Measurements from ENCODE around the gene SATB2. TPM values are rescaled to one million over a fixed set of nuclear protein-coding genes. Genes with fewer than 3 reads are reported as not detected.

SATB2 gene
- total RNA-seq, 4 donors from 2014 or later: 2.6 to 3.7 (median 3.3) TPM

DNA sequence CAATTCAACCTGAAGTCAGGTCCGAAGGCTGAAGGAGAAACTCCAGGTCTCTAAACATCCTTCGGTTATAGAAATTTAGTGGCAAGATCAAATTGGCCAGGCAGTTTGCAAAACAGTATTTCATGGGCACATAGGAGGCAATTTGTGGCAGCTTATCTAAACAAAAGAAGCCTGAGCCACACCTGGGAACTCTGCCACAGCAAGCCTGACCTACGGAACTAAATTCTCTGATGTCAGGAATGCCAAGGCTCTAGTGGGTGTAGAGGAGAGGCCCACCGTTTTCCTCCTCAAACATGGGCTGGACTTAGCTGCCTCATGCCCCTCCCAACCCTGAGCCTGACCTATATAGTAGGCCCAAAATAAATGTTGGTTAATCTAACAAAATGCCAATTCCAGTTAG is 16.0 kb downstream of the SATB2 start:
- TF ChIP-seq, protein P1, sequence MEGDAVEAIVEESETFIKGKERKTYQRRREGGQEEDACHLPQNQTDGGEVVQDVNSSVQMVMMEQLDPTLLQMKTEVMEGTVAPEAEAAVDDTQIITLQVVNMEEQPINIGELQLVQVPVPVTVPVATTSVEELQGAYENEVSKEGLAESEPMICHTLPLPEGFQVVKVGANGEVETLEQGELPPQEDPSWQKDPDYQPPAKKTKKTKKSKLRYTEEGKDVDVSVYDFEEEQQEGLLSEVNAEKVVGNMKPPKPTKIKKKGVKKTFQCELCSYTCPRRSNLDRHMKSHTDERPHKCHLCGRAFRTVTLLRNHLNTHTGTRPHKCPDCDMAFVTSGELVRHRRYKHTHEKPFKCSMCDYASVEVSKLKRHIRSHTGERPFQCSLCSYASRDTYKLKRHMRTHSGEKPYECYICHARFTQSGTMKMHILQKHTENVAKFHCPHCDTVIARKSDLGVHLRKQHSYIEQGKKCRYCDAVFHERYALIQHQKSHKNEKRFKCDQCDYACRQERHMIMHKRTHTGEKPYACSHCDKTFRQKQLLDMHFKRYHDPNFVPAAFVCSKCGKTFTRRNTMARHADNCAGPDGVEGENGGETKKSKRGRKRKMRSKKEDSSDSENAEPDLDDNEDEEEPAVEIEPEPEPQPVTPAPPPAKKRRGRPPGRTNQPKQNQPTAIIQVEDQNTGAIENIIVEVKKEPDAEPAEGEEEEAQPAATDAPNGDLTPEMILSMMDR (IDR thresholded peaks at IDR 0.05): no peak
- no peak for TF ChIP-seq POLR2A (IDR thresholded peaks at IDR 0.05)
- DNase-seq (ENCODE audit: low spot score in 2 of 2): no peak
- 82 to 84% methylated on average over 4 of the region's 4 CpGs for WGBS, 2 donors
- no peak overlapping the region for H3K4me3 ChIP-seq (ENCODE audit: low read depth, poor library complexity, severe bottlenecking)
- intact Hi-C loops (cut with DNase I; ENCODE audit: low total_unique reads): no loop called here

DNA sequence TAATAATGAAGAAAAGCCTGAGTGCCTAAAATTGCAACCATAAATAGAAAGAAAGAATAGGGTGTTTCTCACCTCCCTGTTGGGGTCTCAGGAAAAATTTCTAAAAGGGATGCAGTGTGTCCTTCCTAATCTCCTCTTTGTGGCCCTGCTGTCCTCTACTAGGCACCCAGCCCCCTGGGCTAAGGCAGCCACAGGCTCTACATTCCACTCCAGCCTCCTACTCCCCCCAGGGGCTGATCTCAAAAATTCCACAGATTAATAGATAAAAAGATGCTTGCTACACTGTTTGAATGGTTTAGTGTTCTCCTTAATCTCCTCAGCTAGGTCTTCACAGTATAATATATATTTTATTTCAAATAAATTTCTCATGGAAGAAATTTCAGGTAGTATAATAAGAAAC is 17.6 kb downstream of the SATB2 start:
- no peak overlapping the region for H3K4me3 ChIP-seq (ENCODE audit: low read depth, poor library complexity, severe bottlenecking)
- TF ChIP-seq, protein P1 (IDR thresholded peaks at IDR 0.05): no peak
- no peak for TF ChIP-seq POLR2A (IDR thresholded peaks at IDR 0.05)
- DNase-seq (ENCODE audit: low spot score in 2 of 2): no peak
- intact Hi-C loops (cut with DNase I; ENCODE audit: low total_unique reads): no loop called here

DNA sequence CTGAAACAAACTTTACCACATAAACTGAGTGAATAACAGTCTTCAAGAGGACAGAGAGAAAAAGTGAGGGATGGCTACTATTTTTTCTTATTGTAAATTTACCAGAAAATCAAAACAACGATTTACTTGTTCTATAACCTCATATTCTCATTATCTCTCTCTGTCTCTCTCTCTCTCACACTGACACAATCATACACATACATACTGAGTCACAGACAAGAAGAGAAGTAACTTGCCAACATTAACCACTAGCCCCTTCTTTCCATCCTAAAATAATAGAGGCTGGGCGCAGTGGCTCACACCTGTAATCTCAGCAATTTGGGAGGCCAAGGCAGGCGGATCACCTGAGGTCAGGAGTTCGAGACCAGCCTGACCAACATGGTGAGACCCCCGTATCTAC is 18.2 kb downstream of the SATB2 start:
- WGBS, 2 donors: 94 to 96% methylated on average over 5 of the region's 5 CpGs
- no peak for DNase-seq (ENCODE audit: low spot score in 2 of 2)
- no peak overlapping the region for H3K4me3 ChIP-seq (ENCODE audit: low read depth, poor library complexity, severe bottlenecking)
- intact Hi-C loops (cut with DNase I; ENCODE audit: low total_unique reads): no loop called here
- no peak for TF ChIP-seq POLR2A (IDR thresholded peaks at IDR 0.05)
- TF ChIP-seq, protein P1 (IDR thresholded peaks at IDR 0.05): no peak

DNA sequence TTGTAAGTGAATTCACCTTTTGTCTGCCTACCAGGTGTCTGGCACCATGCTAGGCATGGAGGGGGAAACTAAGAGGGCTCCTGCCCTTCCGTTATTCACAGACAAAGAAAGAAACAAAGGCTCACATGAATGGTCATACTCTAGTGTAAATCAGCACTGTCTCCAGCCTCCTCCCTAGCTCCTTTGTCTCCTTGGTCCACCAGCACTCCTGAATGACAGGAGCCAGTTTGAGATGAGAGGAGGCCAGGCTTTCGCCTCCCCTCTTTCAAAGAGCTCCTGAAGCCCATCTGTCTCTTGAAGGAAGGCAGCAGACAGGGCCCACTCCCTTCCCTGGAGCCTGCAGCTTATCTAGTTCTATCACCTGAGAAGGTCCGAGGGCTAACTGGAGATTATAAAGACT is 18.7 kb downstream of the SATB2 start:
- TF ChIP-seq, protein P1 (IDR thresholded peaks at IDR 0.05): no peak
- TF ChIP-seq POLR2A (IDR thresholded peaks at IDR 0.05): no peak
- 89 to 91% methylated on average over 3 of the region's 3 CpGs for WGBS, 2 donors
- intact Hi-C loops (cut with DNase I; ENCODE audit: low total_unique reads): no loop called here
- DNase-seq (ENCODE audit: low spot score in 2 of 2): no peak
- no peak overlapping the region for H3K4me3 ChIP-seq (ENCODE audit: low read depth, poor library complexity, severe bottlenecking)

DNA sequence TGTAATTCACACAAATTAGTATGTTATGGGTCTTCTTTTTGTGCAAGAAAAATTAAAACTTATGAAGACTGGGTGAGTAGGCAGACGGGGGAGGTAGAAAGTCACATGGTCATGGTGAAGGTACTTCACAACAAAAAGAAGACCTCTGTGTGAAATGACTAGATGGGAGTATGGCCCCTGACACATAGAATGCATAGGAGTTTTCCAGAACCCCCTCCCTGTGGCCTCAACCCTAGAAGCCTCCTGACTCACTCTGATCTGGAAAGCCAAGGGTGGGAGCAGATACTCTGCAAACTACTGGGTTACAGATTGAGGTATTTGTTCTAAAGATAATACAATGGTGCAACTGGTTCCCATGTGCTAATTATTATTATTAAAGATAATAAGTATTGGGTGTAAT is 23.2 kb downstream of the SATB2 start:
- WGBS, 2 donors: 89 to 90% methylated on average over 1 of the region's 1 CpG
- DNase-seq (ENCODE audit: low spot score in 2 of 2): no peak
- intact Hi-C loops (cut with DNase I; ENCODE audit: low total_unique reads): no loop called here
- TF ChIP-seq, protein P1 (IDR thresholded peaks at IDR 0.05): no peak
- no peak for TF ChIP-seq POLR2A (IDR thresholded peaks at IDR 0.05)
- no peak overlapping the region for H3K4me3 ChIP-seq (ENCODE audit: low read depth, poor library complexity, severe bottlenecking)

DNA sequence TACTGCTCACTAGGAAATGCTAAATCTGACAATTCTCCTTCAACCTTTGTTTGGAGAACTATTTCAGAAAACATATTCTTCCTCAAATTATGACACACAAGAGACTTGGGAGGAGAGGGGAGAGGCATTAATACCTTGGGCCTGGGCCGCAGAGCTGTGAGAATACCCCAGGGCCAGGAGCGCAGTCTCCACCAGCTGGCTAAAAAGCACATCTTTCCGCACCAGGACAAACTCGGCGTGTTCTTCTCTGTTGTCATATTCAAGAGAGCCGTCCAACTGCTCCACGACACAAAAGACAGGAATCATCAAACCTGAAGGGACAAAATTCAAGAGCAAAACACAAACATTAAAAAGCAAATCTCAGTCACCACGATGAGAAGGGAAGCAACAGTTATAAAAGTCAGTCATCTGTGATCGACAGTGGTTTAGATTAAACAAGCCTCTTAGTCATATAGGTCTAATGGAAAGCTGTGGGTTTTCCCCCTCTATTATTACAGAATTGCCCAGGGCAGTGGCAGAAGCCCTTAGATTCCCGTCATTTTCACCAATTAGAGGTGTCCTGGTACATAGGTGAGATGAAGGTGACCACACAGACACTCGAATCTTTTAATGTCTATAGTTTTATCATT is 24.4 kb downstream of the SATB2 start:
- intact Hi-C loops (cut with DNase I; ENCODE audit: low total_unique reads): no loop called here
- DNase-seq (ENCODE audit: low spot score in 2 of 2): no peak
- H3K4me3 ChIP-seq (ENCODE audit: low read depth, poor library complexity, severe bottlenecking): no peak overlapping the region
- no peak for TF ChIP-seq POLR2A (IDR thresholded peaks at IDR 0.05)
- TF ChIP-seq, protein P1 (IDR thresholded peaks at IDR 0.05): no peak
- WGBS, 2 donors: 84 to 85% methylated on average over 11 of the region's 11 CpGs

Measured in lower leg skin (tissue), 4 donors.